Breast epithelium (tissue), 3 donors: ENCODE measurements around the gene PON2.

Source experiments
- CTCF ChIP-seq, 3 donors: fragments of 450-650 bp; IDR thresholded peaks; one replicate each; pipeline ENCODE4 v1.5.1; 2016 to 2017; ENCODE audit warnings: antibody characterized with exemption in 3 of 3, mild to moderate bottlenecking in 3 of 3, moderate library complexity in 3 of 3
- POLR2A ChIP-seq: fragments of 450-650 bp; IDR thresholded peaks from one replicate; pipeline ENCODE4 v1.6.1; 2016; ENCODE audit warnings: antibody characterized with exemption, mild to moderate bottlenecking, moderate library complexity
- POLR2AphosphoS5 ChIP-seq, 3 donors: sonication (generic); formaldehyde crosslinking; IDR thresholded peaks; one replicate each; pipeline ENCODE4 v1.6.1; 2017; ENCODE audit warnings: antibody characterized with exemption in 3 of 3

- no peak for TF ChIP-seq CTCF (IDR thresholded peaks at IDR 0.05)
- no peak for TF ChIP-seq POLR2A
- no peak for TF ChIP-seq POLR2AphosphoS5 (IDR thresholded peaks at IDR 0.05)
Measured at GRCh38 chr7:95411666-95412065, 23.2 kb downstream of the PON2 start.
